HEK293T (cell line): ENCODE results near the gene PHF10.

Source experiments
- FOXA1 ChIP-seq: fragments of 450-650 bp; IDR thresholded peaks from 2 replicates; pipeline ENCODE4 v1.6.1; 2016; ENCODE audit warnings: mild to moderate bottlenecking
- FOXK2 ChIP-seq: fragments of 450-650 bp; IDR thresholded peaks from 2 replicates; pipeline ENCODE4 v1.6.1; 2016; ENCODE audit warnings: mild to moderate bottlenecking
- FOXM1 ChIP-seq: fragments of 450-650 bp; IDR thresholded peaks from 2 replicates; pipeline ENCODE4 v1.6.1; 2017; ENCODE audit warnings: mild to moderate bottlenecking, borderline replicate concordance
- LEF1 ChIP-seq: fragments of 450-650 bp; IDR thresholded peaks from 2 replicates; pipeline ENCODE4 v1.6.1; 2017; ENCODE audit warnings: mild to moderate bottlenecking, borderline replicate concordance
- NFRKB ChIP-seq: fragments of 450-650 bp; IDR thresholded peaks from 2 replicates; pipeline ENCODE4 v1.6.1; 2016; ENCODE audit warnings: mild to moderate bottlenecking, moderate library complexity
- SP1 ChIP-seq: fragments of 450-650 bp; IDR thresholded peaks from 2 replicates; pipeline ENCODE4 v1.6.1; 2017
- SUZ12 ChIP-seq: fragments of 450-650 bp; IDR thresholded peaks from 2 replicates; pipeline ENCODE4 v1.6.1; 2016; ENCODE audit warnings: mild to moderate bottlenecking
- TARDBP ChIP-seq: fragments of 450-650 bp; IDR thresholded peaks from 2 replicates; pipeline ENCODE4 v1.6.1; 2016
- ZNF384 ChIP-seq: fragments of 450-650 bp; IDR thresholded peaks from 2 replicates; pipeline ENCODE4 v1.6.1; 2016
- TF ChIP-seq, protein P1 (sequence below): fragments of 450-650 bp; IDR thresholded peaks from 2 replicates; pipeline ENCODE4 v1.6.1; 2016

- no peak for TF ChIP-seq FOXK2
- TF ChIP-seq ZNF384, result no peak
- TF ChIP-seq LEF1, result no peak
- no peak for TF ChIP-seq FOXM1
- no peak for TF ChIP-seq TARDBP
- TF ChIP-seq, protein P1, sequence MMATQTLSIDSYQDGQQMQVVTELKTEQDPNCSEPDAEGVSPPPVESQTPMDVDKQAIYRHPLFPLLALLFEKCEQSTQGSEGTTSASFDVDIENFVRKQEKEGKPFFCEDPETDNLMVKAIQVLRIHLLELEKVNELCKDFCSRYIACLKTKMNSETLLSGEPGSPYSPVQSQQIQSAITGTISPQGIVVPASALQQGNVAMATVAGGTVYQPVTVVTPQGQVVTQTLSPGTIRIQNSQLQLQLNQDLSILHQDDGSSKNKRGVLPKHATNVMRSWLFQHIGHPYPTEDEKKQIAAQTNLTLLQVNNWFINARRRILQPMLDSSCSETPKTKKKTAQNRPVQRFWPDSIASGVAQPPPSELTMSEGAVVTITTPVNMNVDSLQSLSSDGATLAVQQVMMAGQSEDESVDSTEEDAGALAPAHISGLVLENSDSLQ, result no peak
- no peak for TF ChIP-seq FOXA1
- TF ChIP-seq SUZ12, result no peak
- TF ChIP-seq SP1, result no peak
- TF ChIP-seq NFRKB, result no peak
Measured at GRCh38 chr6:169695131-169695530, 29.2 kb downstream of the PHF10 start.
